Karpas-422 (cell line): ENCODE measurements around the gene SPESP1. TPM values are rescaled to one million over a fixed set of nuclear protein-coding genes. Genes with fewer than 3 reads are reported as not detected.
A peak's percentile ranks its signal among the peaks of the same experiment; 100 is the strongest.

ENCODE experiments used
- DNase-seq: peaks from one replicate; pipeline ENCODE4 v3.0.0-alpha.2; 2015
- H2AFZ ChIP-seq: fragments of 200-600 bp; sonication (generic); 2 replicates; pipeline ENCODE4 v1.6.1; 2014; ENCODE audit warnings: antibody characterized with exemption, low read length, mixed read lengths
- H3K27ac ChIP-seq: fragments of 200-600 bp; sonication (generic); 2 replicates; pipeline ENCODE4 v1.5.1; 2014; ENCODE audit warnings: mild to moderate bottlenecking, low read length, moderate library complexity
- H3K27me3 ChIP-seq: fragments of 200-600 bp; sonication (generic); 2 replicates; pipeline ENCODE4 v1.6.1; 2014; ENCODE audit warnings: low read length, mixed read lengths
- H3K36me3 ChIP-seq: fragments of 200-600 bp; sonication (generic); 2 replicates; pipeline ENCODE4 v1.6.1; 2014; ENCODE audit warnings: low read length, mixed read lengths; ENCODE audit not compliant: insufficient read depth
- H3K4me1 ChIP-seq: fragments of 200-600 bp; sonication (generic); 2 replicates; pipeline ENCODE4 v1.6.1; 2014; ENCODE audit warnings: mild to moderate bottlenecking, low read length, mixed read lengths
- H3K4me2 ChIP-seq: fragments of 200-600 bp; sonication (generic); 2 replicates; pipeline ENCODE4 v1.6.1; 2014; ENCODE audit warnings: low read length, low read depth, mild to moderate bottlenecking; ENCODE audit not compliant: poor library complexity, severe bottlenecking
- H3K4me3 ChIP-seq: fragments of 200-600 bp; sonication (generic); 2 replicates; pipeline ENCODE4 v1.5.1; 2014; ENCODE audit warnings: mild to moderate bottlenecking, antibody characterized with exemption, low read length, mixed read lengths
- H3K79me2 ChIP-seq: fragments of 200-600 bp; sonication (generic); 2 replicates; pipeline ENCODE4 v1.6.1; 2014; ENCODE audit warnings: mild to moderate bottlenecking, low read length, mixed read lengths
- H3K9ac ChIP-seq: fragments of 200-600 bp; sonication (generic); 2 replicates; pipeline ENCODE4 v1.6.0; 2014; ENCODE audit warnings: low read length
- H3K9me2 ChIP-seq: fragments of 200-600 bp; sonication (generic), shearing (Covaris generic); replicated peaks from 2 replicates; pipeline ENCODE4 v1.6.0; 2014; ENCODE audit warnings: mild to moderate bottlenecking, low read length, moderate library complexity; ENCODE audit not compliant: insufficient read depth
- H3K9me3 ChIP-seq: fragments of 300-700, 200-600 bp; sonication (generic); 2 replicates; pipeline ENCODE4 v1.6.1; 2014; ENCODE audit warnings: low read length, mixed read lengths
- H4K20me1 ChIP-seq: fragments of 200-600 bp; sonication (generic); 2 replicates; pipeline ENCODE4 v1.6.1; 2014; ENCODE audit warnings: mild to moderate bottlenecking, antibody characterized with exemption, low read length, low read depth; ENCODE audit not compliant: insufficient read depth
- total RNA-seq: library from RNA; depleted of rRNA; stranded (reverse); fragments of >200 nt; shearing (Covaris generic); gene quantifications from 2 replicates; pipeline ENCODE4 v1.2.3, GENCODE V29; 2014; ENCODE audit warnings: low replicate concordance; rRNA removed

Gene SPESP1
- not detected in 2 replicates for total RNA-seq

- H3K9me3 ChIP-seq = no peaks in the 10 kb centered on the region
- H3K9me2 ChIP-seq = no peaks in the 10 kb centered on the region
- no peak within 1 kb of the TSS for H3K9ac ChIP-seq
- no peaks in the 10 kb centered on the region for H4K20me1 ChIP-seq
- H3K4me1 ChIP-seq = peaks cover 3% of the 10 kb centered on the region
- DNase-seq = no peak
- no peak within 1 kb of the TSS for H2AFZ ChIP-seq
- H3K36me3 ChIP-seq = no peaks in the 10 kb centered on the region
- H3K27ac ChIP-seq = no peak within 1 kb of the TSS
- no peaks in the 10 kb centered on the region for H3K79me2 ChIP-seq
- no peaks in the 10 kb centered on the region for H3K27me3 ChIP-seq
- H3K4me3 ChIP-seq = no peak within 1 kb of the TSS
- no peak within 1 kb of the TSS for H3K4me2 ChIP-seq
These were observed at the start of gene SPESP1 for GRCh38 chr15:68930268-68931022. TSS of gene SPESP1 (plus strand) at chr15:68930525. CDS start at chr15:68930654, 129 bp downstream.

- Histone ChIP-seq H3K27me3 (peaks cover 4% of the 10 kb centered on the region; the same call in 1 of the 2 replicates), H3K27ac (no peak overlapping the region), H3K9me2 (no peaks in the 10 kb centered on the region), H3K4me3 (no peak overlapping the region), H3K36me3 (no peaks in the 10 kb centered on the region), H3K4me1 (no peaks in the 10 kb centered on the region), H3K4me2 (no peak overlapping the region), H2AFZ (no peak overlapping the region), H4K20me1 (no peaks in the 10 kb centered on the region), H3K9me3 (no peaks in the 10 kb centered on the region), H3K9ac (no peak overlapping the region), H3K79me2 (no peaks in the 10 kb centered on the region)
- DNase-seq = no peak
These were observed 45.3 kb upstream of the SPESP1 start for GRCh38 chr15:68885070-68885469.

- no peak overlapping the region for H3K27ac ChIP-seq
- H3K36me3 ChIP-seq = no peaks in the 10 kb centered on the region
- H3K9ac ChIP-seq = no peak overlapping the region
- no peaks in the 10 kb centered on the region for H3K9me2 ChIP-seq
- no peak overlapping the region for H3K4me3 ChIP-seq
- H2AFZ ChIP-seq = no peak overlapping the region
- no peaks in the 10 kb centered on the region for H4K20me1 ChIP-seq
- no peak for DNase-seq
- no peaks in the 10 kb centered on the region for H3K79me2 ChIP-seq
- H3K9me3 ChIP-seq = no peaks in the 10 kb centered on the region
- H3K4me1 ChIP-seq = no peaks in the 10 kb centered on the region
- H3K27me3 ChIP-seq = peaks cover 4% of the 10 kb centered on the region; the same call in 1 of the 2 replicates
- no peak overlapping the region for H3K4me2 ChIP-seq
These were observed 43.2 kb upstream of the SPESP1 start for GRCh38 chr15:68887120-68887519.

- H2AFZ ChIP-seq = no peak overlapping the region
- no peaks in the 10 kb centered on the region for H3K36me3 ChIP-seq
These were observed 42.5 kb upstream of the SPESP1 start for GRCh38 chr15:68887819-68888218.

DNA sequence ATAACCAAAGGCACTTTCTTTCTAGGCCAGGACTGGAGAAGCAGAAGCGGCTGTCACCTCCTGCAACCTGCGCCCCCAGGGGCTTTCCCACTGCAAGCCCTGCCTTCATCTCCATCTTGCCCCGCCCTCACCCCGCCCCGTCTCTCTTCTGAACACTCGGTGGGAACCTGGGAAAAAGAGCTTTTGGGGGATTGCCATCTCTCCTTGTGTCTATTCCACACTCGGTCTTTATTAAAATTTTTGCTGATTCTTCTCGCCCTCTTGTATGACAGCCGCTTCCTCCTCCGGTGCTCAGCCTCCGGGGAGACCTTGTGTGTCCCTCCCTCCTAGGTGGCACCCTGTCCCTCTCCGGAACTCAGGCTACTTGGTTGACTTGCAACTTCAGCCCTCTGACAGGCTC lies 41.9 kb upstream of the SPESP1 start:
- Histone ChIP-seq H3K9ac (no peak overlapping the region), H4K20me1 (no peaks in the 10 kb centered on the region), H3K36me3 (no peaks in the 10 kb centered on the region), H3K4me2 (no peak overlapping the region), H3K27me3 (peaks cover 2% of the 10 kb centered on the region; the same call in 1 of the 2 replicates), H2AFZ (no peak overlapping the region), H3K27ac (no peak overlapping the region), H3K4me1 (no peaks in the 10 kb centered on the region), H3K9me2 (no peaks in the 10 kb centered on the region), H3K9me3 (no peaks in the 10 kb centered on the region), H3K79me2 (no peaks in the 10 kb centered on the region), H3K4me3 (no peak overlapping the region)
- no peak for DNase-seq

More at GRCh38 chr15:68887819-68888218, 42.5 kb upstream of the SPESP1 start:
- Histone ChIP-seq H3K9me2 (no peaks in the 10 kb centered on the region), H3K4me3 (no peak overlapping the region), H3K27ac (no peak overlapping the region), H3K9ac (no peak overlapping the region), H4K20me1 (no peaks in the 10 kb centered on the region), H3K9me3 (no peaks in the 10 kb centered on the region), H3K79me2 (no peaks in the 10 kb centered on the region), H3K4me1 (no peaks in the 10 kb centered on the region), H3K27me3 (peaks cover 4% of the 10 kb centered on the region; the same call in 1 of the 2 replicates), H3K4me2 (no peak overlapping the region)
- no peak for DNase-seq

GRCh38 chr15:68894208-68894607 lies 36.1 kb upstream of the SPESP1 start:
- H3K9me2 ChIP-seq = no peaks in the 10 kb centered on the region
- H3K4me1 ChIP-seq = no peaks in the 10 kb centered on the region

DNA sequence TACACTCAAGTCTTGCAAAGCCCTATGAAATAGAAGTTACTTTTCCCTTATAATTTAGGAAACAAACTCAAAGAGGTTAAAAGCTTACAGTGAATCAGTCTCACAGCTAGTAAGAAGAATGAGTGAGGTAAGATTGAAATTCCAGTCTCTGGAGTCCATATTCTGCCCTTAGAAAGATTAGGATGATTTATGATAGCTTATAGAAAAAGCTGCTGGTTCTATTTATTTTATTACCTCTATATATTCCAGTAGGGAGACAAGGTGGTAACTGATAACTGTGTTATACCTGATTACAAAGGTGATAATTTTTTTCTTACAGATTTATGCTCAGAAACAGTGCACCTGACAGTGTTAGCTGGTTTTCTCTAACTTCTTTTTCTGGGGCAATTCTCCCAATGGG lies 34.1 kb upstream of the SPESP1 start:
- Histone ChIP-seq H3K36me3 (no peaks in the 10 kb centered on the region), H3K27me3 (no peaks in the 10 kb centered on the region), H3K9ac (no peak overlapping the region), H3K9me3 (no peaks in the 10 kb centered on the region), H4K20me1 (no peaks in the 10 kb centered on the region), H3K4me2 (no peak overlapping the region), H3K27ac (no peak overlapping the region), H2AFZ (no peak overlapping the region), H3K4me3 (no peak overlapping the region), H3K4me1 (no peaks in the 10 kb centered on the region), H3K79me2 (no peaks in the 10 kb centered on the region), H3K9me2 (no peaks in the 10 kb centered on the region)
- DNase-seq = no peak

More at GRCh38 chr15:68894208-68894607, 36.1 kb upstream of the SPESP1 start:
- H3K9me3 ChIP-seq = no peaks in the 10 kb centered on the region
- no peak overlapping the region for H3K4me2 ChIP-seq
- H3K4me3 ChIP-seq = no peak overlapping the region
- H3K79me2 ChIP-seq = no peaks in the 10 kb centered on the region
- no peak for DNase-seq
- no peaks in the 10 kb centered on the region for H4K20me1 ChIP-seq
- H3K27ac ChIP-seq = no peak overlapping the region
- H2AFZ ChIP-seq = no peak overlapping the region
- H3K36me3 ChIP-seq = no peaks in the 10 kb centered on the region
- H3K9ac ChIP-seq = no peak overlapping the region
- no peaks in the 10 kb centered on the region for H3K27me3 ChIP-seq

- Histone ChIP-seq H3K27me3 (no peaks in the 10 kb centered on the region), H3K4me3 (no peak overlapping the region), H3K79me2 (no peaks in the 10 kb centered on the region), H3K4me1 (no peaks in the 10 kb centered on the region), H3K9me2 (no peaks in the 10 kb centered on the region), H2AFZ (no peak overlapping the region), H3K9me3 (no peaks in the 10 kb centered on the region), H3K36me3 (no peaks in the 10 kb centered on the region), H3K4me2 (no peak overlapping the region), H4K20me1 (no peaks in the 10 kb centered on the region), H3K27ac (no peak overlapping the region), H3K9ac (no peak overlapping the region)
- DNase-seq = peak; percentile 7
These were observed 33.3 kb upstream of the SPESP1 start for GRCh38 chr15:68897016-68897415.
